RWPE1 (cell line): ENCODE results near the gene RPL23.

Source experiments
- CTCF ChIA-PET: fragments of 350-600 bp; sonication (Branson Sonifier 250); formaldehyde crosslinking; extraction: SDS; loops from one replicate; lab custom pipeline; 2021; lab: Yijun Ruan, JAX
- POLR2A ChIA-PET: fragments of 400-600 bp; formaldehyde crosslinking; extraction: SDS; loops from one replicate; lab custom pipeline; 2020; ENCODE audit warnings: antibody characterized with exemption; ENCODE audit not compliant: low non-redundant PET; lab: Yijun Ruan, JAX
- DNase-seq: peaks from one replicate; pipeline ENCODE4 v3.0.0; 2012; ENCODE audit warnings: low spot score
- H3K27ac ChIP-seq: fragments of 450-650 bp; 2 replicates; pipeline ENCODE4 v1.5.1; 2017
- TF ChIP-seq, protein P1 (sequence below): fragments of 450-650 bp; conservative IDR thresholded peaks from 2 replicates; pipeline ENCODE4 v1.5.1; 2017; ENCODE audit warnings: low read depth, mild to moderate bottlenecking

The RPL23 gene

DNA sequence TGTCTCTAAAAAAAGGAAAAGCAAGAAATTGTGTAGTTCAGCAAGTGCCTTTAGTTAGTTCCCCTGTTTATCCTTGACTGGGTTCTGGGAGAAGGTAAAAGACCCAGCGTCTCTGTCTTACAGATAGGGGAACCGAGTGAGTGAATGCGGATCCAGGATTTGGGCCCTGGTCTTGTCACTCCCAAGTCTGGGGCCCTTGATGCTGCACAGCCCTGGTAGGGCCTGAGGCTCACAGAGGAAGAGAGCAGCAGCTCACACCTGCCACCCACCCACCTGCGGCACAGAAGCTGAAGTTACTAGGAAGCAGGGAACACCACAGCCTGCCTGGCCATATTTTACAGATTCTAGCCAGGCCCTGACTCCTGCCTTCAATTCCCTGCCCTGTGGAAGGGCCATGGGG lies 38.6 kb upstream of the RPL23 start:
- POLR2A ChIA-PET = no interaction called here
- H3K27ac ChIP-seq = peak overlapping the region; percentile 37
- TF ChIP-seq, protein P1, sequence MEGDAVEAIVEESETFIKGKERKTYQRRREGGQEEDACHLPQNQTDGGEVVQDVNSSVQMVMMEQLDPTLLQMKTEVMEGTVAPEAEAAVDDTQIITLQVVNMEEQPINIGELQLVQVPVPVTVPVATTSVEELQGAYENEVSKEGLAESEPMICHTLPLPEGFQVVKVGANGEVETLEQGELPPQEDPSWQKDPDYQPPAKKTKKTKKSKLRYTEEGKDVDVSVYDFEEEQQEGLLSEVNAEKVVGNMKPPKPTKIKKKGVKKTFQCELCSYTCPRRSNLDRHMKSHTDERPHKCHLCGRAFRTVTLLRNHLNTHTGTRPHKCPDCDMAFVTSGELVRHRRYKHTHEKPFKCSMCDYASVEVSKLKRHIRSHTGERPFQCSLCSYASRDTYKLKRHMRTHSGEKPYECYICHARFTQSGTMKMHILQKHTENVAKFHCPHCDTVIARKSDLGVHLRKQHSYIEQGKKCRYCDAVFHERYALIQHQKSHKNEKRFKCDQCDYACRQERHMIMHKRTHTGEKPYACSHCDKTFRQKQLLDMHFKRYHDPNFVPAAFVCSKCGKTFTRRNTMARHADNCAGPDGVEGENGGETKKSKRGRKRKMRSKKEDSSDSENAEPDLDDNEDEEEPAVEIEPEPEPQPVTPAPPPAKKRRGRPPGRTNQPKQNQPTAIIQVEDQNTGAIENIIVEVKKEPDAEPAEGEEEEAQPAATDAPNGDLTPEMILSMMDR = no peak
- no peak for DNase-seq
- CTCF ChIA-PET = no interaction called here

DNA sequence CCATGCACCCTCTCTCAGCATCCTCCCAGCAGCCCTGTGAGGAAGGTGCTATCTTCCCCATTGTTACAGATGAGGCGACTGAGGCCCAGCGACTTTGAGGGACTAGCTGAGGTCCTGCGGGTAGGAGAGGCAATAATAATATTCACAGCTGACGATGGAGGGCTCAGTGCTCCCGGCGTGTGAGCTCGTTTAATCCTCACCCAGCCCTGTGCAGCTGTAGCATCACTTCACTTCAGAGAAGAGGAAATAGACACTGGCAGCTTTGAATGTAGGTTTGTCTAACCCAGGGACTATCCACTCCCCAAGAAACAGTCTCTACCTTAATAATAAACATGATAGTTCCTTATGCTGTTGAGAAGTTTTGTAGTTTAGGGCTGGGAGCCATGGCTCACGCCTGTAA lies 37.9 kb upstream of the RPL23 start:
- CTCF ChIA-PET = no interaction called here
- no peak for DNase-seq
- TF ChIP-seq, protein P1 = no peak
- POLR2A ChIA-PET = no interaction called here
- peak overlapping the region; percentile 37 for H3K27ac ChIP-seq

DNA sequence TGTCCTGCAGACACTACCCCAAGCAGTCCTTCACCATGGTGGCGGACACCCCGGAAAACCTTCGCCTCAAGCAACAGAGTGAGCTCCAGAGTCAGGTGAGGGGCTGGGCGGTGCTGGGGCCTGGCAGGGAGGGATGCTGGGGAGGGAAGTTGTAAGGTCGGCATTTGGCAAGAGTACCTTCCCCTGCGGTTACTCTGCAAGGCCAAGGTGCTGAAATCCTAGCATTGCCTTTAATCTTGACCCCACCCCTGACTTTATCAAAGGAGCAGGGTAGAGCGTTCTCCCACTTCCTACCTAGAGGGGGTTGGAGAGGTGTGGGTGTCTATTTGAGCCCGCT lies 36.9 kb upstream of the RPL23 start:
- peak overlapping the region; percentile 37 for H3K27ac ChIP-seq
- ChIA-PET POLR2A (no interaction called here), CTCF (no interaction called here)
- TF ChIP-seq, protein P1 = no peak
- no peak for DNase-seq

DNA sequence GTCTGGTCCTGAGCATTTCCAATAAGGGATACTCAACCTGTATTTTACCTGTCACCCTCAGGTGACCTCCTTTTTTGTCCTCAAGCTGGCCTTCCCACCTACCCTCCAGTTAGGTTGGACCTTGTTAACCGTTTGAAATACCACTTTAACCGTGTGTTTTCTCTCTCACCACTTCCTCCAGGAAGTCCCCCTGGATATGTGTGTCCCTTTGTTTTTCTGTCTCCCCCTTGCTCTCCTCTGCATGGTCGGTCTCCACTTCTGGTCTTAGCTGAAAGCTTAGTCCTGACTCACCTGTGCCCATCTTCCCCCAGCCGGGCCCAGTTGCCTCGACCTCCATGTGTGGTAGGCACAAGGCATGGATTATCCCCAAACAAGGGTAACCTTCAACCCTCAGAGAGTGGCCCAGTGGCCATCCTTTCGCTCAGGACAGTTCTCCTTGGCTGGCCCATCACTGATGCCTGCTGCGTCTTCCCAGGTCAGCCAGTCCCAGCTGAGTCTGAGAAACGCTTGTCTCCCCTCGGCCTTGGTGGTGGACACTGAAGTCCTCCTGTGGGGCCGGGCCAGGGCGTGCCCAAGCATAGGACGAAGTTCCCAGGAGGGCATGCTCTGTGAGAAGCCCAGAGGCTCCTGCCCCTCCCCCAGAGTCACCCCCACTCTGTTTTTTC lies 36.4 kb upstream of the RPL23 start:
- peak overlapping the region; percentile 37 for H3K27ac ChIP-seq
- TF ChIP-seq, protein P1 = no peak
- POLR2A ChIA-PET = no interaction called here
- CTCF ChIA-PET = no interaction called here
- no peak for DNase-seq

DNA sequence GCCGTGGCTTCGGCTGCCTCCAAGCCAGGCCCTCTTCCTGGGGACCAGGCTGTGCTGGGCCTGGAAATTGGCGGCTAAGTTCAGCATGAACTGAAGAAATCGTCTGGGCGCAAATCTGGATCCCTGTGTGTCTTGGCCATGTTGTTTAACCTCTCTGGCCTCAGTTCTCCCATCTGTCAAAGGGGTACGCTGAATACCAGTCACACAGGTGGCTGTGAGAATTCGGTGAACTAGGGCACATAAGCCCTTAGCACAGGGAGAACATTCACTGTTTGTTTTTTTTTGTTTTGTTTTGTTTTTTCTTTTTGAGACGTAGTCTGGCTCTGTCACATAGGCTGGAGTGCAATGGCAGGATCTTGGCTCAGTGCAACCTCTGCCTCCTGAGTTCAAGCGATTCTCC lies 35.3 kb upstream of the RPL23 start:
- DNase-seq = no peak
- TF ChIP-seq, protein P1 = no peak
- ChIA-PET POLR2A (no interaction called here), CTCF (no interaction called here)
- H3K27ac ChIP-seq = no peak overlapping the region; the same call in 1 of the 2 replicates

DNA sequence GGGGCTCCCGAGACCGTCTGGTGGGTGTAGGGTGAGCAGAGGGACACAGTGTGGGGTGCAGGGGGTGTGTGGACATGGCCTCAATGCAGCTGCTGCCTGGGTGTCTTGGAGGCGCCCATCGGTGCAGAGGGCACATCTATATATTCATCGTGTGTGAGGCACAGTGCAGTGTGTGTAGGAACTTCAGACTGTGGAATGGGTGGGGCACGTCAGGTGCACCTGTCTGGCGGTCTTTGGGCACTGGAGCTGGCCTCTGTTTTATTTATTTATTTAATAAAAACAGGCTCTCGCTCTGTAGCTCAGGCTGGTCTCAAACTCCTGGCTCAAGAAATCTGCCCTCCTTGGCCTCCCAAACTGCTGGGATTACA lies 33.1 kb upstream of the RPL23 start:
- H3K27ac ChIP-seq = peak overlapping the region; percentile 36
- TF ChIP-seq, protein P1 = no peak
- ChIA-PET CTCF (no interaction called here), POLR2A (no interaction called here)
- no peak for DNase-seq
